HepG2 (cell line): ENCODE data around the gene RAB28. TPM values are rescaled to one million over a fixed set of nuclear protein-coding genes. Genes with fewer than 3 reads are reported as not detected.

Source experiments
- ATAC-seq: fragments of 200-7000 bp; cut with Tn5 transposase; 3 replicates; pipeline ENCODE4 v1.9.1; 2020; ENCODE audit warnings: mild to moderate bottlenecking, moderate library complexity
- BruUV-seq: library from RNA; stranded (reverse); fragments of 400-500 nt; replicated peaks from 2 replicates; lab custom pipeline; 2021; lab: Mats Ljungman, UMichigan
- CTCF ChIA-PET: fragments of 300-600 bp; formaldehyde crosslinking; extraction: SDS; loops from one replicate; lab custom pipeline; 2021; ENCODE audit warnings: low total read pairs, inconsistent platforms, low intra/inter-chr PET ratio; lab: Yijun Ruan, JAX
- POLR2A ChIA-PET: fragments of 350-600 bp; sonication (Branson Sonifier 250); formaldehyde crosslinking; loops from one replicate; lab custom pipeline; 2020; ENCODE audit warnings: antibody characterized with exemption, inconsistent platforms; lab: Yijun Ruan, JAX
- DNase-seq: peaks from one replicate; pipeline ENCODE4 v3.0.0-alpha.2; 2015; ENCODE audit warnings: low spot score
- FAIRE-seq: peaks from 3 replicates; lab custom pipeline; 2011; peaks lifted over from hg19 to GRCh38; lab: Jason Lieb, UNC
- H2AFZ ChIP-seq: one replicate; pipeline ENCODE4 v1.6.1; 2011; ENCODE audit warnings: low read length, inconsistent platforms
- H3K27ac ChIP-seq: fragments of 300-600 bp; 3 replicates; pipeline ENCODE4 v1.8.0; 2011; ENCODE audit warnings: mixed run types, mild to moderate bottlenecking, mixed read lengths, low read length, inconsistent platforms; ENCODE audit not compliant: insufficient read depth; ENCODE audit errors: extremely low read length
- H3K27me3 ChIP-seq, 2 experiments: fragments of 200-600 bp in 1 of 2; 2 replicates in 1 of 2; 3 replicates in 1 of 2; pipeline versions ENCODE4 v1.6.0 to v1.8.0; 2011; ENCODE audit warnings: low read length in 2 of 2, mild to moderate bottlenecking in 2 of 2, moderate library complexity in 2 of 2, inconsistent platforms in 1 of 2; ENCODE audit not compliant: insufficient read depth in 2 of 2, control insufficient read depth in 1 of 2
- H3K36me3 ChIP-seq, 2 experiments: fragments of 200-600 bp in 1 of 2; replicated peaks in 1 of 2; 2 replicates in 1 of 2; 3 replicates in 1 of 2; pipeline versions ENCODE4 v1.5.1 to v1.8.0; 2011; ENCODE audit warnings: low read length in 2 of 2, inconsistent platforms in 1 of 2; ENCODE audit not compliant: insufficient read depth in 2 of 2, control insufficient read depth in 1 of 2
- H3K4me1 ChIP-seq: 2 replicates; pipeline ENCODE4 v1.5.1; 2012; ENCODE audit warnings: low read length, inconsistent platforms; ENCODE audit not compliant: insufficient read depth
- H3K4me2 ChIP-seq: 2 replicates; pipeline ENCODE4 v1.6.0; 2011; ENCODE audit warnings: low read depth, low read length, inconsistent platforms
- H3K4me3 ChIP-seq, 3 experiments: fragments of 200-600 bp in 1 of 3; sonication (generic), shearing (Covaris generic) in 1 of 3; replicated peaks in 1 of 3; 2 replicates each; pipeline ENCODE4 v1.5.1; 2011 to 2016; ENCODE audit warnings: low read length in 3 of 3, inconsistent platforms in 2 of 3, low read depth in 2 of 3, mild to moderate bottlenecking in 2 of 3, control low read depth in 1 of 3, mixed read lengths in 1 of 3; ENCODE audit not compliant: insufficient read depth in 1 of 3
- H3K79me2 ChIP-seq: one replicate; pipeline ENCODE4 v1.6.1; 2011; ENCODE audit warnings: low read length, inconsistent platforms; ENCODE audit not compliant: insufficient read depth
- H3K9ac ChIP-seq: 2 replicates; pipeline ENCODE4 v1.6.0; 2011; ENCODE audit warnings: mild to moderate bottlenecking, low read depth, low read length, inconsistent platforms; ENCODE audit not compliant: insufficient read depth
- H3K9me3 ChIP-seq: 2 replicates; pipeline ENCODE4 v1.5.1; 2012; ENCODE audit warnings: mild to moderate bottlenecking, low read length
- H4K20me1 ChIP-seq: 2 replicates; pipeline ENCODE4 v1.6.0; 2011; ENCODE audit warnings: inconsistent platforms, mild to moderate bottlenecking, low read length, moderate library complexity; ENCODE audit not compliant: insufficient read depth
- CEBPB ChIP-seq: IDR thresholded peaks from 2 replicates; pipeline ENCODE4 v1.6.1; 2011; ENCODE audit warnings: low read depth, low read length, improper control_type of control experiment, borderline replicate concordance
- HDAC2 ChIP-seq: sonication (generic); formaldehyde crosslinking; IDR thresholded peaks from 2 replicates; pipeline ENCODE4 v1.4.0; 2020; ENCODE audit warnings: missing genetic modification reagents
- HNRNPH1 ChIP-seq: fragments of 200-400 bp; formaldehyde crosslinking; optimal IDR thresholded peaks from 2 replicates; pipeline ENCODE3; 2017; ENCODE audit warnings: mild to moderate bottlenecking, low read depth, low read length
- MIXL1 ChIP-seq: IDR thresholded peaks from 2 replicates; pipeline ENCODE4 v1.6.1; 2016
- MXI1 ChIP-seq: IDR thresholded peaks from 3 replicates; pipeline ENCODE4 v1.6.1; 2012; ENCODE audit warnings: low read depth, low read length, inconsistent platforms, borderline replicate concordance
- NCOR1 ChIP-seq: fragments of 200-600 bp; sonication (generic); IDR thresholded peaks from 2 replicates; pipeline ENCODE4 v1.7.0; 2017; ENCODE audit warnings: antibody characterized with exemption, low read length, borderline replicate concordance
- NFE2L1 ChIP-seq: sonication (generic); formaldehyde crosslinking; IDR thresholded peaks from 2 replicates; pipeline ENCODE4 v1.4.0; 2020; ENCODE audit warnings: missing genetic modification reagents, mild to moderate bottlenecking, borderline replicate concordance
- NR2F2 ChIP-seq: IDR thresholded peaks from 2 replicates; pipeline ENCODE4 v1.6.1; 2012; ENCODE audit warnings: low read depth, inconsistent platforms, borderline replicate concordance
- PCBP2 ChIP-seq: fragments of 200-400 bp; formaldehyde crosslinking; optimal IDR thresholded peaks from 2 replicates; pipeline ENCODE3; 2018; ENCODE audit warnings: low read length, low read depth; ENCODE audit not compliant: poor library complexity, severe bottlenecking
- RARG ChIP-seq: sonication (generic); formaldehyde crosslinking; IDR thresholded peaks from 2 replicates; pipeline ENCODE4 v1.4.0; 2020; ENCODE audit warnings: low read depth, mild to moderate bottlenecking, missing genetic modification reagents
- SRY ChIP-seq: sonication (generic); formaldehyde crosslinking; IDR thresholded peaks from 2 replicates; pipeline ENCODE4 v1.8.0; 2022; ENCODE audit warnings: mild to moderate bottlenecking, missing genetic modification reagents
- TCF7 ChIP-seq: sonication (generic); IDR thresholded peaks from 2 replicates; pipeline ENCODE4 v1.6.1; 2016; ENCODE audit warnings: antibody characterized with exemption, low read depth
- TMF1 ChIP-seq: sonication (generic); formaldehyde crosslinking; IDR thresholded peaks from 2 replicates; pipeline ENCODE4 v1.8.1; 2022; ENCODE audit warnings: low read depth, missing genetic modification reagents
- ZBTB42 ChIP-seq: sonication (generic); formaldehyde crosslinking; IDR thresholded peaks from 2 replicates; pipeline ENCODE4 v1.5.0; 2020; ENCODE audit warnings: mild to moderate bottlenecking, missing genetic modification reagents
- ZNF44 ChIP-seq: sonication (generic); formaldehyde crosslinking; IDR thresholded peaks from 2 replicates; pipeline ENCODE4 v1.5.1; 2020; ENCODE audit warnings: mild to moderate bottlenecking, missing genetic modification reagents
- ZNF574 ChIP-seq: sonication (generic); formaldehyde crosslinking; IDR thresholded peaks from 2 replicates; pipeline ENCODE4 v1.4.0; 2020; ENCODE audit warnings: missing genetic modification reagents
- ZNF615 ChIP-seq: sonication (generic); formaldehyde crosslinking; IDR thresholded peaks from 2 replicates; pipeline ENCODE4 v1.5.0; 2020; ENCODE audit warnings: mild to moderate bottlenecking, missing genetic modification reagents, borderline replicate concordance
- ZNF687 ChIP-seq: sonication (generic); formaldehyde crosslinking; IDR thresholded peaks from 2 replicates; pipeline ENCODE4 v1.5.1; 2020; ENCODE audit warnings: mild to moderate bottlenecking, missing genetic modification reagents, moderate library complexity
- ZNF720 ChIP-seq: sonication (generic); formaldehyde crosslinking; IDR thresholded peaks from 2 replicates; pipeline ENCODE4 v1.4.0; 2020; ENCODE audit warnings: missing genetic modification reagents
- WGBS: methylation state at CpG from one replicate; pipeline ENCODE4 v1.1.6; 2017; ENCODE audit warnings: low lambda C conversion rate; 5-methylcytosine and 5-hydroxymethylcytosine counted together
- in situ Hi-C: cut with HindIII; loops from 2 replicates; pipeline ENCODE4 v1.10.0; 2017; ENCODE audit warnings: low pct_unique_long_range_greater_than_20kb; ENCODE audit not compliant: extremely low pct_ligation_motif_present
- intact Hi-C: fragments of 100-400 bp; cut with micrococcal nuclease; formaldehyde crosslinking; loops from one replicate; pipeline ENCODE4 v1.10.0; 2022; ENCODE audit not compliant: unreplicated experiment
- polyA plus RNA-seq, 8 experiments: library from polyadenylated mRNA; depleted of rRNA in 3 of 8; stranded (reverse) in 7 of 8; unstranded in 1 of 8; fragments of >200 nt; fragmentation: Illumina TruSeq in 4 of 8; extraction: Trizol in 4 of 8; gene quantifications; 2 replicates each; pipeline versions ENCODE4 v1.2.1 to v1.2.3, GENCODE V29; 2011 to 2016; ENCODE audit warnings: low read depth in 4 of 8, missing spikeins in 1 of 8, mixed read lengths in 1 of 8; ENCODE audit not compliant: insufficient read depth in 1 of 8
- total RNA-seq, 5 experiments: library from RNA; depleted of rRNA; stranded (reverse); fragments of >200 nt; fragmentation: Illumina TruSeq; extraction: Trizol; gene quantifications; 2 replicates each; pipeline ENCODE4 v1.2.3, GENCODE V29; 2016; ENCODE audit warnings: low read depth in 1 of 5

The RAB28 gene
- total and polyA plus RNA-seq, 2 of the 13 experiments (the other 11 are each of a cell fraction or from before 2014, with no cell fraction given), result 11.8 to 18.2 TPM

GRCh38 chr4:13464973-13465372 lies 19.2 kb downstream of the RAB28 start:
- Histone ChIP-seq H3K4me3 (no peak overlapping the region), H3K4me1 (no peaks in the 10 kb centered on the region), H3K79me2 (no peaks in the 10 kb centered on the region), H3K27me3 (no peaks in the 10 kb centered on the region), H3K36me3 (no peaks in the 10 kb centered on the region), H3K9ac (no peak overlapping the region), H3K9me3 (no peaks in the 10 kb centered on the region), H3K27ac (no peak overlapping the region), H4K20me1 (no peaks in the 10 kb centered on the region), H3K4me2 (no peak overlapping the region), H2AFZ (no peak overlapping the region)
- intact Hi-C loops, result no loop called here
- 96% methylated on average over 3 of the region's 3 CpGs for WGBS
- TF ChIP-seq SRY (CRISPR knock-in tag) (no peak), HNRNPH1 (no peak), NR2F2 (no peak), TCF7 (no peak), HDAC2 (no peak), MIXL1 (no peak), PCBP2 (no peak), ZBTB42 (CRISPR knock-in tag) (no peak), RARG (CRISPR knock-in tag) (no peak), ZNF44 (CRISPR knock-in tag) (no peak), NFE2L1 (CRISPR knock-in tag) (no peak), ZNF720 (CRISPR knock-in tag) (no peak), CEBPB (no peak), NCOR1 (no peak), ZNF574 (no peak), TMF1 (CRISPR knock-in tag) (no peak), MXI1 (no peak), ZNF615 (CRISPR knock-in tag) (no peak), ZNF687 (CRISPR knock-in tag) (no peak)
- ATAC-seq (no peak), FAIRE-seq (no peak), DNase-seq (no peak)
- ChIA-PET POLR2A (no interaction called here), CTCF (no interaction called here)
- in situ Hi-C loops, result no loop called here
- BruUV-seq, result no TSS peak
